Mucosa of stomach (tissue), 1 donor: Measurements from ENCODE around the gene SLC16A13.

Experiments used
- H3K27me3 ChIP-seq: one replicate; pipeline ENCODE4 v1.7.0; 2013; ENCODE audit warnings: mild to moderate bottlenecking, low read length; ENCODE audit not compliant: control insufficient read depth, insufficient read depth
- H3K36me3 ChIP-seq: one replicate; pipeline ENCODE4 v1.7.0; 2013; ENCODE audit warnings: low read length; ENCODE audit not compliant: control insufficient read depth, insufficient read depth
- H3K4me1 ChIP-seq: one replicate; pipeline ENCODE4 v1.7.0; 2013; ENCODE audit warnings: mild to moderate bottlenecking, low read length; ENCODE audit not compliant: control insufficient read depth, insufficient read depth
- H3K4me3 ChIP-seq: one replicate; pipeline ENCODE4 v1.7.0; 2013; ENCODE audit warnings: low read length
- H3K9ac ChIP-seq: one replicate; pipeline ENCODE4 v1.7.0; 2013; ENCODE audit warnings: mild to moderate bottlenecking, low read length, moderate library complexity
- H3K9me3 ChIP-seq: one replicate; pipeline ENCODE4 v1.7.0; 2013; ENCODE audit warnings: mild to moderate bottlenecking, low read length, moderate library complexity; ENCODE audit not compliant: control insufficient read depth
- donor health status: Pancreatic carcinoma.

The SLC16A13 gene

GRCh38 chr17:7024402-7024785, 11.4 kb upstream of the SLC16A13 start:
- no peak overlapping the region for H3K4me3 ChIP-seq
- H3K27me3 ChIP-seq, result peaks cover 19% of the 10 kb centered on the region
- no peak overlapping the region for H3K9ac ChIP-seq
- no peaks in the 10 kb centered on the region for H3K36me3 ChIP-seq
- H3K4me1 ChIP-seq, result peaks cover 27% of the 10 kb centered on the region
- no peaks in the 10 kb centered on the region for H3K9me3 ChIP-seq

GRCh38 chr17:7025245-7025644, 10.6 kb upstream of the SLC16A13 start:
- Histone ChIP-seq H3K9me3 (no peaks in the 10 kb centered on the region), H3K4me3 (no peak overlapping the region), H3K9ac (no peak overlapping the region), H3K4me1 (peaks cover 27% of the 10 kb centered on the region), H3K36me3 (no peaks in the 10 kb centered on the region), H3K27me3 (peaks cover 19% of the 10 kb centered on the region)

GRCh38 chr17:7026471-7027115, 9.2 kb upstream of the SLC16A13 start:
- no peak overlapping the region for H3K9ac ChIP-seq
- H3K4me3 ChIP-seq, result no peak overlapping the region
- peaks cover 21% of the 10 kb centered on the region for H3K4me1 ChIP-seq
- peaks cover 15% of the 10 kb centered on the region for H3K27me3 ChIP-seq
- no peaks in the 10 kb centered on the region for H3K9me3 ChIP-seq
- H3K36me3 ChIP-seq, result no peaks in the 10 kb centered on the region

- peaks cover 10% of the 10 kb centered on the region for H3K27me3 ChIP-seq
Measured at GRCh38 chr17:7027335-7027734, 8.5 kb upstream of the SLC16A13 start.

GRCh38 chr17:7029096-7029495, 6.7 kb upstream of the SLC16A13 start:
- H3K36me3 ChIP-seq, result no peaks in the 10 kb centered on the region
- no peaks in the 10 kb centered on the region for H3K9me3 ChIP-seq
- no peak overlapping the region for H3K4me3 ChIP-seq
- H3K9ac ChIP-seq, result no peak overlapping the region
- H3K4me1 ChIP-seq, result no peaks in the 10 kb centered on the region
- no peaks in the 10 kb centered on the region for H3K27me3 ChIP-seq

More at GRCh38 chr17:7027335-7027734, 8.5 kb upstream of the SLC16A13 start:
- Histone ChIP-seq H3K9me3 (no peaks in the 10 kb centered on the region), H3K9ac (no peak overlapping the region), H3K4me3 (no peak overlapping the region), H3K36me3 (no peaks in the 10 kb centered on the region), H3K4me1 (peaks cover 13% of the 10 kb centered on the region)

- no peaks in the 10 kb centered on the region for H3K27me3 ChIP-seq
- no peaks in the 10 kb centered on the region for H3K36me3 ChIP-seq
- H3K9me3 ChIP-seq, result no peaks in the 10 kb centered on the region
- no peak overlapping the region for H3K4me3 ChIP-seq
- H3K9ac ChIP-seq, result no peak overlapping the region
- no peaks in the 10 kb centered on the region for H3K4me1 ChIP-seq
Measured at GRCh38 chr17:7029659-7030058, 6.2 kb upstream of the SLC16A13 start.

GRCh38 chr17:7034955-7035590, 742 bp upstream of the SLC16A13 start:
- Histone ChIP-seq H3K4me1 (peaks cover 12% of the 10 kb centered on the region), H3K9me3 (no peaks in the 10 kb centered on the region), H3K9ac (peak overlapping the region; percentile 87)

GRCh38 chr17:7038025-7038862, 2.4 kb downstream of the SLC16A13 start:
- peaks cover 20% of the 10 kb centered on the region for H3K4me1 ChIP-seq
- no peaks in the 10 kb centered on the region for H3K36me3 ChIP-seq
- H3K9me3 ChIP-seq, result no peaks in the 10 kb centered on the region
- H3K9ac ChIP-seq, result no peak overlapping the region
- H3K4me3 ChIP-seq, result no peak overlapping the region
- H3K27me3 ChIP-seq, result peaks cover 15% of the 10 kb centered on the region

More at GRCh38 chr17:7034955-7035590, 742 bp upstream of the SLC16A13 start:
- Histone ChIP-seq H3K4me3 (peak overlapping the region; percentile 57), H3K27me3 (no peaks in the 10 kb centered on the region), H3K36me3 (no peaks in the 10 kb centered on the region)

GRCh38 chr17:7039832-7040231, 4.0 kb downstream of the SLC16A13 start:
- Histone ChIP-seq H3K27me3 (peaks cover 22% of the 10 kb centered on the region), H3K4me1 (peaks cover 26% of the 10 kb centered on the region), H3K9me3 (no peaks in the 10 kb centered on the region), H3K9ac (no peak overlapping the region), H3K36me3 (no peaks in the 10 kb centered on the region), H3K4me3 (no peak overlapping the region)

GRCh38 chr17:7041607-7042500, 6.0 kb downstream of the SLC16A13 start:
- H3K27me3 ChIP-seq, result peaks cover 22% of the 10 kb centered on the region
- no peak overlapping the region for H3K9ac ChIP-seq
- H3K9me3 ChIP-seq, result no peaks in the 10 kb centered on the region
- H3K36me3 ChIP-seq, result no peaks in the 10 kb centered on the region
- H3K4me3 ChIP-seq, result no peak overlapping the region
- H3K4me1 ChIP-seq, result peaks cover 23% of the 10 kb centered on the region

GRCh38 chr17:7042501-7043181, 6.8 kb downstream of the SLC16A13 start:
- Histone ChIP-seq H3K4me1 (peaks cover 27% of the 10 kb centered on the region), H3K27me3 (peaks cover 22% of the 10 kb centered on the region), H3K4me3 (no peak overlapping the region), H3K9ac (no peak overlapping the region), H3K36me3 (no peaks in the 10 kb centered on the region), H3K9me3 (no peaks in the 10 kb centered on the region)
